Measurements from ENCODE around the gene PHACTR1.

Gene PHACTR1

GRCh38 chr6:13183415-13184088, 467.0 kb downstream of the PHACTR1 start:
- DNase-seq (ENCODE audit: low read depth), result no peak
- in situ Hi-C loops (cut with HindIII; ENCODE audit: low sequenced_read_pairs), result no loop called here
- H3K4me3 ChIP-seq (ENCODE audit: low read depth, low read length), result no peak overlapping the region
- no peak for TF ChIP-seq CTCF (IDR thresholded peaks at IDR 0.05; ENCODE audit: low read depth, low read length, missing control alignments)

GRCh38 chr6:13184089-13184468, 467.5 kb downstream of the PHACTR1 start:
- TF ChIP-seq CTCF (IDR thresholded peaks at IDR 0.05; ENCODE audit: low read depth, low read length, missing control alignments), result no peak
- DNase-seq (ENCODE audit: low read depth), result no peak
- no peak overlapping the region for H3K4me3 ChIP-seq (ENCODE audit: low read depth, low read length)
- in situ Hi-C loops (cut with HindIII; ENCODE audit: low sequenced_read_pairs), result no loop called here

GRCh38 chr6:13184547-13184946, 468.0 kb downstream of the PHACTR1 start:
- in situ Hi-C loops (cut with HindIII; ENCODE audit: low sequenced_read_pairs), result no loop called here
- no peak overlapping the region for H3K4me3 ChIP-seq (ENCODE audit: low read depth, low read length)
- TF ChIP-seq CTCF (IDR thresholded peaks at IDR 0.05; ENCODE audit: low read depth, low read length, missing control alignments), result no peak
- DNase-seq (ENCODE audit: low read depth), result no peak

- no peak for DNase-seq (ENCODE audit: low read depth)
- no peak for TF ChIP-seq CTCF (IDR thresholded peaks at IDR 0.05; ENCODE audit: low read depth, low read length, missing control alignments)
- in situ Hi-C loops (cut with HindIII; ENCODE audit: low sequenced_read_pairs), result no loop called here
- no peak overlapping the region for H3K4me3 ChIP-seq (ENCODE audit: low read depth, low read length)
Measured at GRCh38 chr6:13186861-13187260, 470.3 kb downstream of the PHACTR1 start.

GRCh38 chr6:13187692-13188091, 471.1 kb downstream of the PHACTR1 start:
- in situ Hi-C loops (cut with HindIII; ENCODE audit: low sequenced_read_pairs), result no loop called here
- no peak for DNase-seq (ENCODE audit: low read depth)
- no peak overlapping the region for H3K4me3 ChIP-seq (ENCODE audit: low read depth, low read length)
- no peak for TF ChIP-seq CTCF (IDR thresholded peaks at IDR 0.05; ENCODE audit: low read depth, low read length, missing control alignments)

- no peak for TF ChIP-seq CTCF (IDR thresholded peaks at IDR 0.05; ENCODE audit: low read depth, low read length, missing control alignments)
- no peak for DNase-seq (ENCODE audit: low read depth)
- in situ Hi-C loops (cut with HindIII; ENCODE audit: low sequenced_read_pairs), result no loop called here
- no peak overlapping the region for H3K4me3 ChIP-seq (ENCODE audit: low read depth, low read length)
Measured at GRCh38 chr6:13188306-13188705, 471.7 kb downstream of the PHACTR1 start.
